ENCODE measurements around the gene H2BK1.

Gene H2BK1

GRCh38 chr7:151245360-151246101 is 35.2 kb upstream of the H2BK1 start:
- DNase-seq (ENCODE audit: low read depth in 2 of 3, low spot score in 2 of 3): peak in 1 of 3 experiments; percentile 46

- no peak for DNase-seq (ENCODE audit: low read depth in 2 of 3, low spot score in 2 of 3)
Observed at GRCh38 chr7:151244841-151245346, 34.6 kb upstream of the H2BK1 start.

- no peak for DNase-seq (ENCODE audit: low read depth in 2 of 3, low spot score in 2 of 3)
Observed at GRCh38 chr7:151244196-151244840, 34.0 kb upstream of the H2BK1 start.

GRCh38 chr7:151243408-151244195 is 33.3 kb upstream of the H2BK1 start:
- no peak for DNase-seq (ENCODE audit: low read depth in 2 of 3, low spot score in 2 of 3)

- no peak for DNase-seq (ENCODE audit: low read depth in 2 of 3, low spot score in 2 of 3)
Observed at GRCh38 chr7:151243045-151243349, 32.7 kb upstream of the H2BK1 start.

GRCh38 chr7:151242159-151243044 is 32.1 kb upstream of the H2BK1 start:
- DNase-seq (ENCODE audit: low read depth in 2 of 3, low spot score in 2 of 3): no peak

- no peak for DNase-seq (ENCODE audit: low read depth in 2 of 3, low spot score in 2 of 3)
Observed at GRCh38 chr7:151241755-151242096, 31.4 kb upstream of the H2BK1 start.

GRCh38 chr7:151240942-151241754 is 30.9 kb upstream of the H2BK1 start:
- DNase-seq (ENCODE audit: low read depth in 2 of 3, low spot score in 2 of 3): no peak

- no peak for DNase-seq (ENCODE audit: low read depth in 2 of 3, low spot score in 2 of 3)
Observed at GRCh38 chr7:151240536-151240935, 30.2 kb upstream of the H2BK1 start.

GRCh38 chr7:151239837-151240459 is 29.7 kb upstream of the H2BK1 start:
- DNase-seq (ENCODE audit: low read depth in 2 of 3, low spot score in 2 of 3): no peak

GRCh38 chr7:151238924-151239836 is 28.9 kb upstream of the H2BK1 start:
- no peak for DNase-seq (ENCODE audit: low read depth in 2 of 3, low spot score in 2 of 3)

GRCh38 chr7:151238190-151238810 is 28.0 kb upstream of the H2BK1 start:
- DNase-seq (ENCODE audit: low read depth in 2 of 3, low spot score in 2 of 3): no peak

GRCh38 chr7:151237244-151238189 is 27.2 kb upstream of the H2BK1 start:
- no peak for DNase-seq (ENCODE audit: low read depth in 2 of 3, low spot score in 2 of 3)

- DNase-seq (ENCODE audit: low read depth in 2 of 3, low spot score in 2 of 3): no peak
Observed at GRCh38 chr7:151236406-151236805, 26.1 kb upstream of the H2BK1 start.

GRCh38 chr7:151235091-151235787 is 25.0 kb upstream of the H2BK1 start:
- DNase-seq (ENCODE audit: low read depth in 2 of 3, low spot score in 2 of 3): no peak

GRCh38 chr7:151233804-151234203 is 23.5 kb upstream of the H2BK1 start:
- DNase-seq (ENCODE audit: low read depth in 2 of 3, low spot score in 2 of 3): no peak
